Measurements from ENCODE around the gene SFT2D3.

The SFT2D3 gene

GRCh38 chr2:127681288-127681804, 20.0 kb upstream of the SFT2D3 start:
- DNase-seq (ENCODE audit: low read depth in 2 of 2), result no peak

- no peak for DNase-seq (ENCODE audit: low read depth in 2 of 2)
Measured at GRCh38 chr2:127681976-127682857, 19.1 kb upstream of the SFT2D3 start.

GRCh38 chr2:127683056-127683455, 18.2 kb upstream of the SFT2D3 start:
- DNase-seq (ENCODE audit: low read depth in 2 of 2), result no peak

GRCh38 chr2:127683757-127684156, 17.5 kb upstream of the SFT2D3 start:
- no peak for DNase-seq (ENCODE audit: low read depth in 2 of 2)

- no peak for DNase-seq (ENCODE audit: low read depth in 2 of 2)
Measured at GRCh38 chr2:127685410-127686080, 15.8 kb upstream of the SFT2D3 start.

GRCh38 chr2:127688405-127688804, 12.9 kb upstream of the SFT2D3 start:
- no peak for DNase-seq (ENCODE audit: low read depth in 2 of 2)

GRCh38 chr2:127690696-127691095, 10.6 kb upstream of the SFT2D3 start:
- DNase-seq (ENCODE audit: low read depth in 2 of 2), result no peak

- DNase-seq (ENCODE audit: low read depth in 2 of 2), result no peak
Measured at GRCh38 chr2:127694986-127695385, 6.3 kb upstream of the SFT2D3 start.

- peak; percentile 20 to 29 for DNase-seq (ENCODE audit: low read depth in 2 of 2)
Measured at GRCh38 chr2:127695491-127696472, 5.5 kb upstream of the SFT2D3 start.

- no peak for DNase-seq (ENCODE audit: low read depth in 2 of 2)
Measured at GRCh38 chr2:127697482-127698180, 3.7 kb upstream of the SFT2D3 start.

GRCh38 chr2:127698553-127699355, 2.5 kb upstream of the SFT2D3 start:
- DNase-seq (ENCODE audit: low read depth in 2 of 2), result no peak

- no peak for DNase-seq (ENCODE audit: low read depth in 2 of 2)
Measured at GRCh38 chr2:127700527-127701192, 637 bp upstream of the SFT2D3 start.

- peak; percentile 24 to 29 for DNase-seq (ENCODE audit: low read depth in 2 of 2)
Measured at GRCh38 chr2:127701651-127702394, 526 bp downstream of the SFT2D3 start.

GRCh38 chr2:127702395-127703009, 1.2 kb downstream of the SFT2D3 start:
- no peak for DNase-seq (ENCODE audit: low read depth in 2 of 2)

- DNase-seq (ENCODE audit: low read depth in 2 of 2), result no peak
Measured at GRCh38 chr2:127703282-127703681, 2.0 kb downstream of the SFT2D3 start.

- DNase-seq (ENCODE audit: low read depth in 2 of 2), result no peak
Measured at GRCh38 chr2:127704641-127705390, 3.5 kb downstream of the SFT2D3 start.

GRCh38 chr2:127705391-127706065, 4.2 kb downstream of the SFT2D3 start:
- DNase-seq (ENCODE audit: low read depth in 2 of 2), result peak; percentile 18 to 37
